Nephron (organoid): ENCODE data around the gene IL12RB1.

ENCODE experiments used
- H3K27ac Mint-ChIP-seq, 3 experiments: 2 replicates each; pipeline ENCODE4 v1.8.0; 2020; ENCODE audit warnings: mixed read lengths in 3 of 3, mild to moderate bottlenecking in 2 of 3, moderate library complexity in 1 of 3
- H3K27me3 Mint-ChIP-seq: 2 replicates; pipeline ENCODE4 v1.8.0; 2021; ENCODE audit warnings: low read depth, mild to moderate bottlenecking, moderate library complexity, mixed read lengths
- H3K36me3 Mint-ChIP-seq: 2 replicates; pipeline ENCODE4 v1.8.0; 2020; ENCODE audit warnings: low read depth, mixed read lengths
- H3K4me1 Mint-ChIP-seq: 2 replicates; pipeline ENCODE4 v1.8.0; 2020; ENCODE audit warnings: mixed read lengths
- H3K4me3 Mint-ChIP-seq, 3 experiments: 2 replicates each; pipeline ENCODE4 v1.8.0; 2020; ENCODE audit warnings: mild to moderate bottlenecking in 3 of 3, mixed read lengths in 3 of 3, moderate library complexity in 2 of 3
- H3K9me3 Mint-ChIP-seq: 2 replicates; pipeline ENCODE4 v1.8.0; 2020; ENCODE audit warnings: mixed read lengths
- TF ChIP-seq, protein P1 (sequence below), 3 experiments: fragments of 200-600 bp; sonication (generic); IDR thresholded peaks; one replicate each; pipeline ENCODE4 v1.5.0; 2021; ENCODE audit warnings: antibody characterized with exemption in 3 of 3; ENCODE audit not compliant: unreplicated experiment in 3 of 3

IL12RB1 gene

DNA sequence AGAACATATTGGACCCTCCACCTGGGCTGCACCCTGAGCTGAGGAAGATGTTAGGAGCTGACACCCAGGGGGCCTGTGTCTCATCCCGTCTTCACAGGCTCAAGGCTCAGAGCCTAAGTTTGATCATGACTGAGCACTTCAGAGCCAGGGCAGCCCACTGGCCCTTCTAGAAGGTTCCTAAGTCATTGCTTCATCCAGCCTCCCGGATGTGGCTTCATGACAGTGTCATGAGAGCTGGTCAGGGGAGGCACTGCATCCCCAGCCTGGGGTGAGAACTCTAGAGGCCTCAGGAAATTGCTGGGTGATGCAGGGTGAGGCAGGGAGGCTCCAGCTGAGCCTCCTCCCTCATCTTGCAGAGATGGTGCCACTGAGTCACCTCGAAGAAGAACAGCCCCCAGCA, 41.3 kb upstream of the IL12RB1 start:
- H3K9me3 Mint-ChIP-seq = no peaks in the 10 kb centered on the region
- no peaks in the 10 kb centered on the region for H3K4me1 Mint-ChIP-seq
- no peak overlapping the region for H3K27ac Mint-ChIP-seq
- H3K4me3 Mint-ChIP-seq = no peak overlapping the region
- no peaks in the 10 kb centered on the region for H3K27me3 Mint-ChIP-seq
- TF ChIP-seq, protein P1, sequence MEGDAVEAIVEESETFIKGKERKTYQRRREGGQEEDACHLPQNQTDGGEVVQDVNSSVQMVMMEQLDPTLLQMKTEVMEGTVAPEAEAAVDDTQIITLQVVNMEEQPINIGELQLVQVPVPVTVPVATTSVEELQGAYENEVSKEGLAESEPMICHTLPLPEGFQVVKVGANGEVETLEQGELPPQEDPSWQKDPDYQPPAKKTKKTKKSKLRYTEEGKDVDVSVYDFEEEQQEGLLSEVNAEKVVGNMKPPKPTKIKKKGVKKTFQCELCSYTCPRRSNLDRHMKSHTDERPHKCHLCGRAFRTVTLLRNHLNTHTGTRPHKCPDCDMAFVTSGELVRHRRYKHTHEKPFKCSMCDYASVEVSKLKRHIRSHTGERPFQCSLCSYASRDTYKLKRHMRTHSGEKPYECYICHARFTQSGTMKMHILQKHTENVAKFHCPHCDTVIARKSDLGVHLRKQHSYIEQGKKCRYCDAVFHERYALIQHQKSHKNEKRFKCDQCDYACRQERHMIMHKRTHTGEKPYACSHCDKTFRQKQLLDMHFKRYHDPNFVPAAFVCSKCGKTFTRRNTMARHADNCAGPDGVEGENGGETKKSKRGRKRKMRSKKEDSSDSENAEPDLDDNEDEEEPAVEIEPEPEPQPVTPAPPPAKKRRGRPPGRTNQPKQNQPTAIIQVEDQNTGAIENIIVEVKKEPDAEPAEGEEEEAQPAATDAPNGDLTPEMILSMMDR (IDR thresholded peaks at IDR 0.05; ENCODE audit: unreplicated experiment in 3 of 3) = no peak
- H3K36me3 Mint-ChIP-seq = peaks cover 42% of the 10 kb centered on the region

- no peaks in the 10 kb centered on the region for H3K27me3 Mint-ChIP-seq
- no peak overlapping the region for H3K27ac Mint-ChIP-seq
- no peak overlapping the region for H3K4me3 Mint-ChIP-seq
- TF ChIP-seq, protein P1 (IDR thresholded peaks at IDR 0.05; ENCODE audit: unreplicated experiment in 3 of 3) = no peak
- H3K4me1 Mint-ChIP-seq = no peaks in the 10 kb centered on the region
- no peaks in the 10 kb centered on the region for H3K9me3 Mint-ChIP-seq
- peaks cover 32% of the 10 kb centered on the region for H3K36me3 Mint-ChIP-seq
Measured at GRCh38 chr19:18126097-18126496, 39.4 kb upstream of the IL12RB1 start.

GRCh38 chr19:18123819-18124218, 37.1 kb upstream of the IL12RB1 start:
- no peaks in the 10 kb centered on the region for H3K27me3 Mint-ChIP-seq
- H3K4me3 Mint-ChIP-seq = no peak overlapping the region

DNA sequence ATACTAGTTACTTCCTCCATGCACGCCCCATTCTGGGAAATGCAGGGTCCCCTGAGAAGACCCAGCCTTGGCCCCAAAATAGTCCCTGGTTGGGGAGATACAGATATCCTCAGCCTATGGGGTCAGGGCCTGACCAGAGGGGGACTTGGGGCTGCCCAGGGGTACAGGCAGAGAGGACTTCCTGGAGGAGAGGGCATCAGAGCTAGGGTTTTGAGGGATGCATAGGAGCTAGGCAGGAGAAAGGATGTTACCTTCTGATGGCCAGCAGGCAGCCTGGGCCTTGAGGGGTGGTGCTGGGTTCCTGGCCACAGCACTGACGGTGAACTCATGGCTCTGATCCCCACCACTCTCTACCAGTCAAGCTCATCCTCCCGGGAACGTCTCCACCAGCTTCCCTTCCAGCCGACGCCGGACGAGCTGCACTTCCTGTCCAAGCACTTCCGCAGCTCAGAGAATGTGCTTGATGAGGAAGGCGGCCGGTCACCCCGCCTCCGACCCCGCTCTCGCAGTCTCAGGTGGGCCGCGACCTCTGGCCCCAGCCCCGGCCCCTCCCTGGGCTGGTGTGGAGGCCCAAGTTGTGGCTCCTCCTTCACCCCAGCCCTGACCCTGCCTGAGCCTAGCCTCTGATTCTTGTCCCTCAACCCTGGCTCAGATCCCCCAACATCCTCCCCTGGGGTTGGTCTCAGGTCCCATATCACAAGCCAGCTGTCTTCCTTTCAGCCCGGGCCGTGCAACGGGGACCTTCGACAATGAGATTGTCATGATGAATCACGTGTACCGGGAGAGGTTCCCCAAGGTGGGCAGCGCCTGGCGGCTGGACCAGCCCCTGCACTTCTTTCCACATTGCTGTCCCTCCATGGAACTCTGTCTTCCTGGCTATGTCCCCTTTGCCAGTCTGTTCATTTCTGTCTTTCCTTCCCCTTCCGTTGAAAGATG, 36.4 kb upstream of the IL12RB1 start:
- Mint-ChIP-seq H3K27me3 (no peaks in the 10 kb centered on the region), H3K27ac (no peak overlapping the region), H3K36me3 (peaks cover 17% of the 10 kb centered on the region), H3K9me3 (no peaks in the 10 kb centered on the region), H3K4me1 (peaks cover 7% of the 10 kb centered on the region), H3K4me3 (no peak overlapping the region)
- TF ChIP-seq, protein P1 (IDR thresholded peaks at IDR 0.05; ENCODE audit: unreplicated experiment in 3 of 3) = no peak

More at GRCh38 chr19:18123819-18124218, 37.1 kb upstream of the IL12RB1 start:
- Mint-ChIP-seq H3K36me3 (peaks cover 22% of the 10 kb centered on the region), H3K4me1 (peaks cover 5% of the 10 kb centered on the region), H3K9me3 (no peaks in the 10 kb centered on the region), H3K27ac (no peak overlapping the region)
- TF ChIP-seq, protein P1 (IDR thresholded peaks at IDR 0.05; ENCODE audit: unreplicated experiment in 3 of 3) = no peak

GRCh38 chr19:18122424-18122823, 35.7 kb upstream of the IL12RB1 start:
- H3K27me3 Mint-ChIP-seq = no peaks in the 10 kb centered on the region
- no peak overlapping the region for H3K27ac Mint-ChIP-seq
- no peak overlapping the region for H3K4me3 Mint-ChIP-seq
- TF ChIP-seq, protein P1 (IDR thresholded peaks at IDR 0.05; ENCODE audit: unreplicated experiment in 3 of 3) = no peak
- no peaks in the 10 kb centered on the region for H3K9me3 Mint-ChIP-seq
- H3K4me1 Mint-ChIP-seq = peaks cover 8% of the 10 kb centered on the region
- H3K36me3 Mint-ChIP-seq = peaks cover 17% of the 10 kb centered on the region

DNA sequence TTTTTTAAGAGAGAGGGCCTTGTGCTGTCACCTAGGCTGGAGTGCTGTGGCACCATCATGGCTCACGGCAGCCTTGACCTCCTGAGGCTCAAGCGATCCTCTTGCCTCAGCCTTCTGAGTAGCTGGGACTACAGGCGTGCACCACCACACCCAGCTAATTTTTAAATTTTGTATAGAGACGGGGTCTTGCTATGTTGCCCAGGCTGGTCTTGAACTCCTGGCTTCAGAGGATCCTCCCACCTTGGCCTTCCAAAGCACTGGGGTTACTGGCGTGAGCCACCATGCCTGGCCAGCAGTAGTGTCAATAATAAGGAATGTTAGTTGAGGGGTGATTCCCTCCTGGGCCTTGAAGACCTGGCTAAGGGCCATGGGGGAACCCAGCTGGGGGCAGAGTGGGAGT, 34.4 kb upstream of the IL12RB1 start:
- Mint-ChIP-seq H3K36me3 (peaks cover 14% of the 10 kb centered on the region), H3K27ac (no peak overlapping the region), H3K27me3 (peaks cover 3% of the 10 kb centered on the region), H3K9me3 (no peaks in the 10 kb centered on the region), H3K4me3 (no peak overlapping the region), H3K4me1 (peaks cover 13% of the 10 kb centered on the region)
- TF ChIP-seq, protein P1 (IDR thresholded peaks at IDR 0.05; ENCODE audit: unreplicated experiment in 3 of 3) = no peak
